NT2/D1 (cell line): ENCODE results near the gene WDR43.

Experiments used
- SUZ12 ChIP-seq: IDR thresholded peaks from 2 replicates; pipeline ENCODE4 v1.6.1; 2011; ENCODE audit not compliant: insufficient read length, insufficient read depth; ENCODE audit errors: extremely low read depth
- ZNF274 ChIP-seq: IDR thresholded peaks from 2 replicates; pipeline ENCODE4 v1.6.1; 2011; ENCODE audit warnings: mild to moderate bottlenecking, low read depth, low read length

- TF ChIP-seq SUZ12, result no peak
- no peak for TF ChIP-seq ZNF274
Measured at GRCh38 chr2:28941008-28941407, 46.5 kb downstream of the WDR43 start.
